DOHH2 (cell line): ENCODE results near the gene HES7.

Source experiments
- H3F3A ChIP-seq: fragments of 200-600 bp; sonication (generic), shearing (Covaris generic); 2 replicates; pipeline ENCODE4 v1.6.0; 2016; ENCODE audit warnings: antibody characterized with exemption, mild to moderate bottlenecking; ENCODE audit not compliant: control insufficient read depth, insufficient read depth
- H3K27ac ChIP-seq: fragments of 200-600 bp; sonication (generic); 2 replicates; pipeline ENCODE4 v1.5.1; 2014; ENCODE audit warnings: low read depth, mild to moderate bottlenecking, low read length, moderate library complexity
- H3K27me3 ChIP-seq: fragments of 200-600 bp; sonication (generic); 2 replicates; pipeline ENCODE4 v1.6.1; 2014; ENCODE audit warnings: mild to moderate bottlenecking, low read length, mixed read lengths; ENCODE audit not compliant: control insufficient read depth
- H3K36me3 ChIP-seq: fragments of 200-600 bp; sonication (generic); 2 replicates; pipeline ENCODE4 v1.6.1; 2014; ENCODE audit warnings: mild to moderate bottlenecking, low read length, moderate library complexity, mixed read lengths; ENCODE audit not compliant: control insufficient read depth
- H3K4me1 ChIP-seq: fragments of 200-600 bp; sonication (generic); 2 replicates; pipeline ENCODE4 v1.6.1; 2014; ENCODE audit warnings: mild to moderate bottlenecking, low read length, mixed read lengths; ENCODE audit not compliant: control insufficient read depth
- H3K4me2 ChIP-seq: fragments of 200-600 bp; sonication (generic); 2 replicates; pipeline ENCODE4 v1.6.0; 2014; ENCODE audit warnings: mild to moderate bottlenecking, low read length, moderate library complexity
- H3K4me3 ChIP-seq: fragments of 200-600 bp; sonication (generic); 2 replicates; pipeline ENCODE4 v1.5.1; 2014; ENCODE audit warnings: mild to moderate bottlenecking, low read length, mixed read lengths
- H3K79me2 ChIP-seq: fragments of 200-600 bp; sonication (generic); 2 replicates; pipeline ENCODE4 v1.6.1; 2014; ENCODE audit warnings: mild to moderate bottlenecking, low read length, mixed read lengths; ENCODE audit not compliant: control insufficient read depth
- H3K9me2 ChIP-seq: fragments of 200-600 bp; sonication (generic); replicated peaks from 2 replicates; pipeline ENCODE4 v1.6.1; 2014; ENCODE audit warnings: mild to moderate bottlenecking, low read length, mixed read lengths; ENCODE audit not compliant: control insufficient read depth
- H3K9me3 ChIP-seq: fragments of 200-600 bp; sonication (generic); 2 replicates; pipeline ENCODE4 v1.6.1; 2014; ENCODE audit warnings: antibody characterized with exemption, low read length, mixed read lengths; ENCODE audit not compliant: control insufficient read depth, insufficient read depth
- H4K20me1 ChIP-seq: fragments of 200-600 bp; sonication (generic); 2 replicates; pipeline ENCODE4 v1.6.0; 2014; ENCODE audit warnings: low read depth, mild to moderate bottlenecking, antibody characterized with exemption, low read length, moderate library complexity; ENCODE audit not compliant: control insufficient read depth, insufficient read depth
- CTCF ChIP-seq: fragments of 200-600 bp; sonication (generic); IDR thresholded peaks from one replicate; pipeline ENCODE4 v1.5.1; 2014; ENCODE audit warnings: antibody characterized with exemption, mild to moderate bottlenecking, low read depth, low read length; ENCODE audit not compliant: poor library complexity, severe bottlenecking
- EZH2phosphoT487 ChIP-seq: fragments of 200-600 bp; sonication (generic); IDR thresholded peaks from 2 replicates; pipeline ENCODE4 v1.6.1; 2017; ENCODE audit warnings: borderline replicate concordance, mild to moderate bottlenecking, antibody characterized with exemption, low read length, moderate library complexity, mixed read lengths

The HES7 gene

GRCh38 chr17:8118769-8119580, 4.9 kb downstream of the HES7 start:
- peak overlapping the region; percentile 98 for H3K4me2 ChIP-seq
- no peaks in the 10 kb centered on the region for H3K9me3 ChIP-seq
- H3K9me2 ChIP-seq = no peaks in the 10 kb centered on the region
- H3K27me3 ChIP-seq = peaks cover 70% of the 10 kb centered on the region
- TF ChIP-seq EZH2phosphoT487 (no peak), CTCF (peak; percentile 95)
- no peaks in the 10 kb centered on the region for H3K36me3 ChIP-seq
- H3K79me2 ChIP-seq = no peaks in the 10 kb centered on the region
- H3K4me3 ChIP-seq = peak overlapping the region; percentile 80
- no peaks in the 10 kb centered on the region for H4K20me1 ChIP-seq
- peaks cover 21% of the 10 kb centered on the region for H3F3A ChIP-seq
- H3K27ac ChIP-seq = peak overlapping the region; percentile 3; the same call in 1 of the 2 replicates
- peaks cover 57% of the 10 kb centered on the region for H3K4me1 ChIP-seq

- no peaks in the 10 kb centered on the region for H3K79me2 ChIP-seq
- H3K4me3 ChIP-seq = peak within 1 kb of the TSS; percentile 80
- peak within 1 kb of the TSS; percentile 3; the same call in 1 of the 2 replicates for H3K27ac ChIP-seq
- H3K4me2 ChIP-seq = peak within 1 kb of the TSS; percentile 98
- H3K27me3 ChIP-seq = peaks cover 63% of the 10 kb centered on the region
- peaks cover 19% of the 10 kb centered on the region for H3F3A ChIP-seq
- peaks cover 49% of the 10 kb centered on the region for H3K4me1 ChIP-seq
- H3K9me3 ChIP-seq = no peaks in the 10 kb centered on the region
- no peaks in the 10 kb centered on the region for H4K20me1 ChIP-seq
- no peaks in the 10 kb centered on the region for H3K9me2 ChIP-seq
- no peaks in the 10 kb centered on the region for H3K36me3 ChIP-seq
- TF ChIP-seq EZH2phosphoT487 (no peak), CTCF (no peak)
Observed at GRCh38 chr17:8117980-8118768, 5.7 kb downstream of the HES7 start, which contains the start of gene ALOXE3. TSS of gene ALOXE3 (minus strand) at chr17:8118514. CDS start at chr17:8117990, 524 bp downstream.

- TF ChIP-seq CTCF (no peak), EZH2phosphoT487 (peak; percentile 93; the same call in 1 of the 2 replicates)
- peak overlapping the region; percentile 80 for H3K4me3 ChIP-seq
- H3K4me2 ChIP-seq = peak overlapping the region; percentile 98
- H3K9me3 ChIP-seq = no peaks in the 10 kb centered on the region
- H3K27me3 ChIP-seq = peaks cover 63% of the 10 kb centered on the region
- H3K79me2 ChIP-seq = no peaks in the 10 kb centered on the region
- H3K36me3 ChIP-seq = no peaks in the 10 kb centered on the region
- peaks cover 42% of the 10 kb centered on the region for H3K4me1 ChIP-seq
- H4K20me1 ChIP-seq = no peaks in the 10 kb centered on the region
- H3F3A ChIP-seq = peaks cover 18% of the 10 kb centered on the region
- no peaks in the 10 kb centered on the region for H3K9me2 ChIP-seq
- no peak overlapping the region for H3K27ac ChIP-seq
Observed at GRCh38 chr17:8117367-8117979, 6.4 kb downstream of the HES7 start.
